Ishikawa (cell line): ENCODE measurements around the gene TAS2R42.

Source experiments
- CEBPB ChIP-seq: IDR thresholded peaks from 2 replicates; pipeline ENCODE4 v1.6.1; 2012
- CREB1 ChIP-seq: IDR thresholded peaks from 2 replicates; pipeline ENCODE4 v1.6.1; 2012; ENCODE audit warnings: low read depth
- EGR1 ChIP-seq: IDR thresholded peaks from 2 replicates; pipeline ENCODE4 v1.6.1; 2012
- EP300 ChIP-seq: IDR thresholded peaks from 2 replicates; pipeline ENCODE4 v1.6.1; 2012; ENCODE audit warnings: borderline replicate concordance
- FOXM1 ChIP-seq: IDR thresholded peaks from 2 replicates; pipeline ENCODE4 v1.6.1; 2012; ENCODE audit warnings: low read depth, borderline replicate concordance
- MAX ChIP-seq: IDR thresholded peaks from 2 replicates; pipeline ENCODE4 v1.6.1; 2012
- NFIC ChIP-seq: IDR thresholded peaks from 2 replicates; pipeline ENCODE4 v1.6.1; 2012
- RAD21 ChIP-seq: IDR thresholded peaks from 2 replicates; pipeline ENCODE4 v1.6.1; 2012; ENCODE audit warnings: low read depth
- REST ChIP-seq: IDR thresholded peaks from 2 replicates; pipeline ENCODE4 v1.6.1; 2012; ENCODE audit warnings: low read depth, mild to moderate bottlenecking
- TAF1 ChIP-seq: IDR thresholded peaks from 2 replicates; pipeline ENCODE4 v1.6.1; 2012; ENCODE audit warnings: low read depth, mild to moderate bottlenecking
- TCF12 ChIP-seq: IDR thresholded peaks from 2 replicates; pipeline ENCODE4 v1.6.1; 2012; ENCODE audit warnings: low read depth
- TEAD4 ChIP-seq: IDR thresholded peaks from 2 replicates; pipeline ENCODE4 v1.6.1; 2012
- YY1 ChIP-seq: IDR thresholded peaks from 2 replicates; pipeline ENCODE4 v1.6.1; 2012; ENCODE audit warnings: low read depth
- ZBTB7A ChIP-seq: IDR thresholded peaks from 2 replicates; pipeline ENCODE4 v1.6.1; 2012; ENCODE audit warnings: low read depth
- TF ChIP-seq, protein P1 (sequence below): IDR thresholded peaks from 2 replicates; pipeline ENCODE4 v1.6.1; 2012

The TAS2R42 gene

GRCh38 chr12:11202811-11203210 is 16.1 kb upstream of the TAS2R42 start:
- TF ChIP-seq CREB1 (no peak), YY1 (no peak), TEAD4 (no peak), REST (no peak), EP300 (no peak), ZBTB7A (no peak)

GRCh38 chr12:11183011-11183410 is 3.7 kb downstream of the TAS2R42 start:
- TF ChIP-seq CEBPB (no peak), ZBTB7A (no peak), REST (no peak), TCF12 (no peak), MAX (no peak)
- TF ChIP-seq, protein P1, sequence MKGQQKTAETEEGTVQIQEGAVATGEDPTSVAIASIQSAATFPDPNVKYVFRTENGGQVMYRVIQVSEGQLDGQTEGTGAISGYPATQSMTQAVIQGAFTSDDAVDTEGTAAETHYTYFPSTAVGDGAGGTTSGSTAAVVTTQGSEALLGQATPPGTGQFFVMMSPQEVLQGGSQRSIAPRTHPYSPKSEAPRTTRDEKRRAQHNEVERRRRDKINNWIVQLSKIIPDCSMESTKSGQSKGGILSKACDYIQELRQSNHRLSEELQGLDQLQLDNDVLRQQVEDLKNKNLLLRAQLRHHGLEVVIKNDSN, result no peak

DNA sequence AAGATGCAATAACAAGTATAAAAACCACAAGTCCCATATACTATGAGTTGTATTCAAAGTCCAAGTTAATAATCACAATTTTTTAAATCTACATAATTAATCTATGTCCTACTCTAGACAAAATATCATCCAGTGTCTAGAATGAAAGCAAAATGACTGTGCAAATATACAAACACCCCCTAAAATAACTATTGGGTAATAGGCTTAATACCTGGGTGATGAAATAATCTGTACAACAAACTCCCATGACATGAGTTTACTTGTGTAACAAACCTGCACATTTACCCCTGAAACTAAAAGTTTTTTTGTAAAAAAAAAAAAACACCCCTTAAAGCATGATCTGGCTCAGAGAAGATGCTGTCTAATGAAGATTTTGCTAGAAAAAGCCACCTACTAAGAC is 4.2 kb downstream of the TAS2R42 start:
- TF ChIP-seq EP300, result no peak
- TF ChIP-seq TEAD4, result no peak
- TF ChIP-seq, protein P1, result no peak
- no peak for TF ChIP-seq EGR1

- TF ChIP-seq MAX (no peak), EGR1 (no peak), RAD21 (no peak), CREB1 (no peak), REST (no peak), TAF1 (no peak), TCF12 (no peak), FOXM1 (no peak), ZBTB7A (no peak), YY1 (no peak), CEBPB (no peak), TEAD4 (no peak)
- TF ChIP-seq, protein P1, result no peak
Measured at GRCh38 chr12:11178250-11178649, 8.5 kb downstream of the TAS2R42 start.

GRCh38 chr12:11174022-11174421 is 12.7 kb downstream of the TAS2R42 start:
- TF ChIP-seq NFIC (0 out of 2 replicates have a peak, but pooled peaks have one; percentile 21), CEBPB (no peak)
- TF ChIP-seq, protein P1, result no peak
